ENCODE measurements around the gene ARID3B. TPM values are rescaled to one million over a fixed set of nuclear protein-coding genes. Genes with fewer than 3 reads are reported as not detected.

The ARID3B gene
- total and polyA plus RNA-seq, 2 of the 4 experiments (the other 2 are of a cell fraction) = 2.5 to 5.0 TPM

GRCh38 chr15:74565381-74566085 lies 24.5 kb downstream of the ARID3B start:
- BruUV-seq (replicated peaks) = no TSS peak
- no peak overlapping the region for H2BK5ac ChIP-seq (ENCODE audit: low read depth, low read length, poor library complexity, severe bottlenecking)
- WGBS, 2 experiments (ENCODE audit: extremely low coverage in 2 of 2, insufficient read length in 1 of 2) = no CpG with 5 or more reads among the region's 2 CpGs
- TF ChIP-seq MAFK (IDR thresholded peaks at IDR 0.05; ENCODE audit: low read depth, low read length) (no peak), RFX5 (IDR thresholded peaks at IDR 0.05; ENCODE audit: low read depth, low read length) (no peak), RAD21 (IDR thresholded peaks at IDR 0.05; ENCODE audit: low read length) (no peak), BHLHE40 (IDR thresholded peaks at IDR 0.05; ENCODE audit: low read depth, low read length) (no peak), MXI1 (IDR thresholded peaks at IDR 0.05; ENCODE audit: borderline replicate concordance, low read depth, low read length) (no peak), CEBPB (IDR thresholded peaks at IDR 0.05; ENCODE audit: low read depth, low read length) (no peak), CTCF (conservative IDR thresholded peaks at IDR 0.05; ENCODE audit: low read depth, low read length) (no peak), NFE2L2 (IDR thresholded peaks at IDR 0.05; ENCODE audit: low read depth, low read length) (no peak), ELK1 (IDR thresholded peaks at IDR 0.05; ENCODE audit: borderline replicate concordance, low read depth, low read length) (no peak), RCOR1 (IDR thresholded peaks at IDR 0.05; ENCODE audit: insufficient replicate concordance, low read length) (no peak), POLR2A (IDR thresholded peaks at IDR 0.05; ENCODE audit: low read depth, low read length) (no peak), CHD1 (IDR thresholded peaks at IDR 0.05; ENCODE audit: low read depth, low read length) (no peak), FOS (IDR thresholded peaks at IDR 0.05; ENCODE audit: low read depth, low read length) (no peak), MAZ (IDR thresholded peaks at IDR 0.05; ENCODE audit: borderline replicate concordance, low read depth, low read length) (no peak), SMC3 (IDR thresholded peaks at IDR 0.05; ENCODE audit: low read depth, low read length) (no peak), USF2 (IDR thresholded peaks at IDR 0.05; ENCODE audit: low read depth, low read length) (no peak)
- POLR2A ChIA-PET (ENCODE audit: unreplicated experiment) = no interaction called here
- intact Hi-C loops (cut with micrococcal nuclease) = no loop called here
- H2BK120ac ChIP-seq (ENCODE audit: low read depth, low read length) = no peak overlapping the region
- H3K18ac ChIP-seq (ENCODE audit: low read depth, low read length) = no peak overlapping the region
- peaks cover 54 to 61% of the 10 kb centered on the region in 2 experiments for H3K79me1 ChIP-seq (ENCODE audit: low read depth in 1 of 2, low read length in 2 of 2)
- no peak overlapping the region for H2AK5ac ChIP-seq (ENCODE audit: low read depth, low read length)
- dilution Hi-C loops (cut with HindIII; ENCODE audit: low sequenced_read_pairs, unreplicated experiment) = no loop called here
- CTCF ChIA-PET = interaction anchor here (1.0 kb wide), 1 partner anchor 67 kb away, joined by 3 read pairs; no protein-coding TSS in a partner anchor
- no peaks in the 10 kb centered on the region; the same call in 1 of the 2 replicates for H3K36me3 ChIP-seq (ENCODE audit: control insufficient read depth, insufficient read depth, low read length)
- H3K56ac ChIP-seq (ENCODE audit: extremely low read depth, insufficient read depth, low read length) = no peak overlapping the region
- H3K9ac ChIP-seq (ENCODE audit: low read depth, low read length) = no peak overlapping the region
- ATAC-seq (ENCODE audit: low read depth) (no peak), DNase-seq (no peak)
- no peak overlapping the region for H2BK15ac ChIP-seq (ENCODE audit: low read depth, low read length)
- H3K4me2 ChIP-seq (ENCODE audit: low read depth, low read length) = no peak overlapping the region
- H3K27me3 ChIP-seq (ENCODE audit: control insufficient read depth, insufficient read depth, low read length) = no peaks in the 10 kb centered on the region
- no peaks in the 10 kb centered on the region for H3K9me3 ChIP-seq (ENCODE audit: control insufficient read depth, insufficient read depth, low read length)
- H3K4ac ChIP-seq (ENCODE audit: low read depth, low read length) = no peak overlapping the region
- H2AFZ ChIP-seq (replicated peaks; ENCODE audit: low read length, poor library complexity) = no peak overlapping the region
- H2AK9ac ChIP-seq (replicated peaks; ENCODE audit: low read depth, low read length, poor library complexity) = no peak overlapping the region
- in situ Hi-C loops (cut with MboI; ENCODE audit: low sequenced_read_pairs) = no loop called here
- H4K91ac ChIP-seq (ENCODE audit: insufficient read depth, low read depth, low read length) = no peak overlapping the region
- no peak overlapping the region for H3K4me3 ChIP-seq (ENCODE audit: insufficient read depth, low read depth, low read length)
- H3K14ac ChIP-seq (replicated peaks; ENCODE audit: low read depth, low read length) = no peak overlapping the region
- no peak overlapping the region for H2BK20ac ChIP-seq (ENCODE audit: low read depth, low read length)
- peaks cover 8% of the 10 kb centered on the region for H3K9me1 ChIP-seq (ENCODE audit: insufficient read depth, low read length)
- no peak overlapping the region for H4K5ac ChIP-seq (ENCODE audit: low read depth, low read length)
- no peak overlapping the region for H4K8ac ChIP-seq (ENCODE audit: low read depth in 2 of 2, low read length in 2 of 2)
- H3K23ac ChIP-seq (ENCODE audit: low read depth, low read length) = no peak overlapping the region
- H3K27ac ChIP-seq (ENCODE audit: insufficient read depth, low read length) = no peak overlapping the region
- H3K4me1 ChIP-seq (ENCODE audit: control insufficient read depth, insufficient read depth, low read length) = peaks cover 5% of the 10 kb centered on the region
- H4K20me1 ChIP-seq (ENCODE audit: insufficient read depth, low read length) = peaks cover 22% of the 10 kb centered on the region

All from IMR-90 (cell line).